GM21423 (cell line): Measurements from ENCODE around the gene SPINK4.
A peak's percentile ranks its signal among the peaks of the same experiment; 100 is the strongest.

Experiments
- ATAC-seq: cut with Tn5 transposase; IDR thresholded peaks from one replicate; pipeline ENCODE4 v1.9.1; 2021; ENCODE audit warnings: mild to moderate bottlenecking, moderate library complexity; ENCODE audit not compliant: unreplicated experiment

SPINK4 gene

DNA sequence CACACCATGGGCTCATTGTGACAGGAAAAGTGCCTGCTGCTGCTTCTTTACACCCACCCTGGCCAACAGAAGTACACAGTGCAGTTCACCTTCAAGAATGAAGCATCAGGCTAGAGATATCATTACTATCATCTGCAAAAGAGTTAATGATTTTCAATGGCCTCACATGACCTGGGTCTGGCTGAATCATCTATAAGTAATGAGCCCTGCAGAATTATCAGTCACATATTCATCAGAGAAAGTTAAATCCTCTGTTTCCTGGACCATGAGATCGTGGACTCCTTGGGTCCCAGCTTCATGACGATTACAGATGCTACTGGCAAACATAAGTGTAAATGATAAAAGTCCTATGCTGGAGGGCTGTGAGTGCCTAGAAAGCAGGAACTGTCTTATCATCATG, 16.3 kb downstream of the SPINK4 start:
- no peak for ATAC-seq

DNA sequence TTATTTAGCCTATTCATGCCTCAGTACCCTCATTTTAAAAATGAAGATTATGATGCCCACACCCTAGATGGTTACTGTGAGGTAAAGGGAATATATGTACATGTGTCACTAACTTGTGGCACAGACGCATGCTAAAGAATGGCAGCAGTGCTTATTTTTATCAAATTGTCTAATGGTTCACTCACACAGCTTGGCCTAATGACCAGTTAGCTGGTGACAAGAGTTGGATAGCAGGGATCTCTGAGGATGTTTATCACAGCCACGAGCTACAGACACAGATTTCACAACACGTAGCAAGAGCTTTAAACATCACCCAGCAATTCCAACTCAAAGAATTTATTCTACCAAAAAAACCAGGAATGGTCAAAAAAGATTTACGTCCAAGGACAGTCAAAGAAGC, 17.3 kb downstream of the SPINK4 start:
- no peak for ATAC-seq

GRCh38 chr9:33260372-33260771, 20.4 kb downstream of the SPINK4 start:
- ATAC-seq = no peak

DNA sequence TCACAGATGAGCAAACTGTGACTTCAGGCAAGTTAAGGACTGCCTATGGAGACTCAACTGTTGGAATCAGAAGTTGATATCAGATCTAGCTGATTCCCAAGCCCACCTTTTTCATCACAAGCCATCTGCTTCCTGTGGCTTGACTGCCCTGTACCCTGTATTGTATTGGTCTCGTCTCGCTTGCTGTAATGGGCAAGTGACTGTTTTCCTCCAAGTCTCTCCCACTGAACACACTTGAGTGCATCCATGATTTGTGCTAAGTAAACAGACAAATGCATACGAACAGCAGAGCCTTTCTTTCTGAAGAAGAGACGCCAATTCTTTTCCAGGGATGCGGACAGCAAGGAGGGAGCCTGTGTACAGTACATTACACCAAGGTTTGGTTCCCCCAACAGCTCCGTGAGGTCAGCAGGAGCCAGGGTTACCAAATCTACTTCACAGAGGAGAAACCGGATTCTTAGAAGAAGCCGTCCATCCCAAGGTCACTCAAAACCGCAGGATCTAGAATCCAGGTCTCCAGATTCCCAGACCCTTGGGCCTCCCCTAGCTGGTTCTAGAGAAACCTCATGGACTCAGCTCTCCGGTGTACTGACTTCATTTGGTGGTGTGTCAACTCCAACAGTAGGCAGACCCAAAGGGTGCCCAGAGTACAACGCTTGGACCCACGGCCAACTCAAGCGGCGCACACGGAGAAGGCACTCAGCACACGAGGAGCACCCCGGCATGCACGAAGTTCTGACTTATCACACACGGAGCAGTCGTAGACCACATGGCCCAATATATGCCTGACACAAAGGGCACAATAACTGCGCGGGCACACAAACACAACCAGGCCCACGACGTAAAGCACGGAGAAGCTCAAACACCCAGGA, 23.4 kb downstream of the SPINK4 start:
- ATAC-seq = no peak

DNA sequence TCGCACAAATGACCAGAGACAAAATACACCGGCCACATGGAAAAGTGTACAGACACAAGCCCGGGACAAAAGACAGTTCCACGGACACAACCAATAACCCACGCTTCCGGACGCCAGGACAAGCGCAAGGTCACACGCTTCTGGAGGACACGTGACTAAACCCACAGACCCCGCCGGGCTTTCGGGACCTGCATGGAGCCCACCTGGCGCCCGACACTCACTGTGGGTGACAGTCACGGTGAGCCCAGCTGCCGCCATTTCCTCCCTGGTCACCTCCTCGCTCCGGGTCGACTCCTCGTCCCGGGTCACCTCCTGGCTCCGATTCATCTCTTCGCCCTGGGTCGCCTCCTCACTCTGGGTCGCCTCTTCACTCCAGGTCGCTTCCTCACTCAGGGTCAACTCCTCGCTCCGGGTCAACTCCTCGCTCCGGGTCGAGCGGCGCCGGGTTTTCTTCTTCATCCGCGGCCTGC, 24.1 kb downstream of the SPINK4 start:
- peak; percentile 24 for ATAC-seq

DNA sequence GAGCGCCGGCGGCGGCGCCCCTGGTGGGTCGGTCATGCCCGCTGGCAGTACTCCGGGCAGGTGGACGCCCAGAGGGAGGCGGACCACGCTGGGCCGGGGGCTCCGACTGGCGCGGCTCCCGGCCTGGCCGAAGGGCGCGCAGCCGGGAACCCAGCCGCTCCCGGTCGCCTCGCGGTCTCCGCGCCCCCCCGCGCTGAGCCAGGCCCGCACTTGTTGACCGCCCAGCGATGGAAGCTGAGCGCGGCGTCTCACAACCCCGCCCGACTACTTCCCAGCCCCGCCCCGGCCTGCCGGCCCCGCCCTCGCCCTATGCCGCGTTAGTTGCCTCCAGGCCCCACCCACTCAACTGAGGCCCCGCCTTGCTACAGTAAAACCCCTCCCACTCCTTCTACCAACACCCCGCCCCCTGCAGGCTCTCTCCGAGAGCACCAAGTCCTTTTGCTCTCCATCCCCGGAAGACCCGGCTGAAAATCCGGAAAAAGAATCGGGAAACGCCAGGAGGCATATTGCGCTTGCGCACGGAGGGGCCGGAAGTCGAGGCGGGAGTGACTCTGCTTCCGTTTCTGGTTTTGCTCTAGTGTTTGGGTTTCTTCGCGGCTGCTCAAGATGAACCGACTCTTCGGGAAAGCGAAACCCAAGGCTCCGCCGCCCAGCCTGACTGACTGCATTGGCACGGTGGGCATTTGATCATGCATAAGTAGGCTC, 24.7 kb downstream of the SPINK4 start, which contains the start of the genes BAG1 and CHMP5:
Gene BAG1, minus strand, starts transcription at position 236 of the 705 bp plus-strand sequence.
Gene CHMP5, plus strand, starts transcription at position 577 of the 705 bp plus-strand sequence. Its CDS starts 30 bp downstream, at position 607.
- ATAC-seq = peak; percentile 89

- ATAC-seq = no peak
Observed at GRCh38 chr9:33265211-33265865, 25.4 kb downstream of the SPINK4 start.

DNA sequence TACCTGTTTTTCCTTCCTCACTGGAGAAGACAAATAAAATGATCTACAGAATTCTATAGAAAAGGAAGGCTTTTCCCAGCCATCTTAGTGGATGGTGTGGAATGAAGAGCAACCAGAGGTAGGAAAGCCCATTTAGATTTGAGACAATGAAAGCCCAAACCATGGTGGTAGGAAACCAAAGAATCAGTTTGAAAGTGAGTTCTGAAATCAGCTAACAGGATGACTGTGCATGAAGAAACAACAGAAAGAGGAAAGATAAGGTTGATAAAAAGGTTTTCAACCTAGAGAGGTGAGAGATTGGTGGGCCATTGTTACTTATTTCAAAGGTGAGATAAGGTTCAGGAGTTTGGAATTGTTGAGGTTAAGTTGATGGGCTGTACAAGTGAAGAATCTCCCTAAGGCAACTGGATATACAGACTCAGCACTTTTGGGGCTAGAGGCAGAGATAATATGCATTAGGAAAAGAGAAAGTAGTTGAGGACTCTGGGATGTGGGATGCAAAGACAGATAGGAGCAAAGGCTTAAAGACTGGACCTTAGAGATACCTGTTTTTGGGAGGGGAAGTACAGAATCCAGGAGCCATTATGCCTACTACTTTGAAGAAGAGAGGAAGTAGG, 27.3 kb downstream of the SPINK4 start:
- no peak for ATAC-seq

GRCh38 chr9:33270146-33270545, 30.2 kb downstream of the SPINK4 start:
- no peak for ATAC-seq

DNA sequence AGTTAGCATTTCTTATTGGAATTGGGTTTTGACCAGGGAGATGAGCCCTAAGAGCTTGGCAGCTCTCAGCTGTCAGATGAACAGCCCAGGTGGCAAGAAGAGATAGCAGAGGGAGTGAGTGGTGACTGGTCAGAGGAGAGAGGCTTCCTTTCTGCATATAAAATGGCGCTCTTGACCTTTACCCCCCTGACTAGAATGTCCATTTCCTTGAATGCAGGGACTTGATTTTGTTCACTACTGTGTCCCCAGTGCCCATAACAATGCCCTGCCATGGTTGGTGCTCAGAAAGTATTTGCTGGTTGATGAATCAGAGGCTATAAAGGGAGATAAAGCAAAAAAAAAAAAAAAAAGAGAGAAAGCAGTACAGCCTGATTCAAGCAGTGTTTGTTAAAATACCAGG, 32.1 kb downstream of the SPINK4 start:
- ATAC-seq = no peak

DNA sequence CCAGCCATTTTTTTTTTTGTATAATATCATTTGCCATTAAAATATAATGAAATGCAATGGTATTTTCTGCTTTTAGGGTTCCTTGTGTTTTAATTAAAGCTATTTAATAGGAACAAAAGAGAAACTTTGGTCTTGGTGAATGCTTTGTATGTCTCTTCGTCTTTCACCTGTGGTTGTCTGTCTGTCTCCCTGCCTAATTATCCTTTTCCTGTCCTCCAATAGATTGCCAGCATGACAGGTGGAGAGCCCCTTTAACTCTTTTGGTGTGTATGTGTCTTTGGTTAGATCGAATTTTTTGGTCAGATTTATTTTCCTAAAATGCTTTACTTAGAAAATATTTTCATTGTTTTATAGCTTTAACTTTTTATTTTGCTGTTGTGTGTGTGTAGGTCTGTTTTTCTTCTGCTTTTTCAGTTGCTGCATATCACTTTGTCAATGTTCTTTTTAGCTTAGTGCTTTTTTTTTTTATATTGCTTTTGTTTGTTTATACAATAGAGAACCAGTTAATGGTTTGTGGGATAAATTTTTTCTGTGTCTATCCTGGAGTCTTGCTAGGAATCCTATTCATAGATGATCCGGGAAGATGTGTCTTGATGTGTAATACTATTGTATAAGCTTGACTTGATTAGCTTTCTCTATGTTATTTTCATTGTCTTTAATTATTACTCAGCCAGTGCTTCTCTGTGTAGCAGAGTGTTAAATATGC, 33.5 kb downstream of the SPINK4 start:
- no peak for ATAC-seq

DNA sequence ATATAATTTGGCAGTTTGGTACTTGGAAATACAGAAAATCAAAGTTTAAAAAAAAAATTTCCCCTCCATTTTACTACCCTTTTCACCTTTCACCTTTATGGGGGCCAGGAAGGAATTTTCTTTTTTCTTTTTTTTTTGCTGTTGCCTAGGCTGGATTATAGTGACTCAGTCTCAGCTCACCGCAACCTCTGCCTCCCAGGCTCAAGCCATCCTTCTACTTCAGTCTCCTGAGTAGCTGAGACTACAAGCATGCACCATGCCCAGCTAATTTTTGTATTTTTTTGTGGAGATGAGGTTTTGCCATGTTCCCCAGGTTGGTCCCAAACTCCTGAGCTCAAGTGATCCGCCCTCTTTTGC, 34.0 kb downstream of the SPINK4 start:
- no peak for ATAC-seq

DNA sequence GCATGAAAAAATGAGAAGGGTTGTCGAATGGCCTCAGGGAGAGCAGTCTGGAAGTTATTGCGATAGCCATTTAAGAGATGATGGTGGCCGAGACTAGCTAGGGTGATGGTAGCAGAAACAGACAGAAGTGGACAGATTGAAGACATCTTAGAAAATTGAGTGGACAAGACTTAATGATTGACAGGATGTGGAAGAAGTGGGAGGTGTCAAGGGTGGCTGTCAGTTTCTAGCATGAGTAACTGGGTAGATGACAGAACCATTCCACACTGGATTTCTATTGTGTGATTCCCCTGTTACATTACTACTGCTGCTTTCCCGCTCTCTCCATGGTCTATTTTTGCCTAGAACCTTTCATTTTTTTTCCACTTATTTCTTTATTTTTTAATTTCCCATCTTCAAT, 37.5 kb downstream of the SPINK4 start:
- ATAC-seq = no peak

- ATAC-seq = no peak
Observed at GRCh38 chr9:33285502-33285901, 45.5 kb downstream of the SPINK4 start.

DNA sequence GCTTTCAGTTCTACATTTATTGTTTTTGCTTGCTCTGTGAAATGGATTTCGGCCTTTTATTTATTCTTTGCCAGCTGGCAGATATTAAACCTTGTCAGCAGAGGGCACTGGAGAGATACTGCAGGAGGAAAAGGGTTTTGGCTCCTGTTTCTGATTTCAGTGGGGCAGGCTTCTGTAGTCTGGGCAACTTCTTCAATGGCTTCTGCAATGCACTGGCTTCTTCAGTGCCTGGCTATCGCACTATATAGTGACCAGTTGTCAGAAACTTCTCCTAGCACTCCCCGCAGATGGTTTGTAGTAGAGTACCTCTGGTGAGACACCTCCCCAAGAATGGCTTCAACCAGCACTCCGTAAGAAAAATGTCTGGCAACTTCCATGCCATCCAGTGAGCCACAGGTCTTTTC, 47.1 kb downstream of the SPINK4 start:
- no peak for ATAC-seq

- no peak for ATAC-seq
Observed at GRCh38 chr9:33288235-33288634, 48.3 kb downstream of the SPINK4 start.

DNA sequence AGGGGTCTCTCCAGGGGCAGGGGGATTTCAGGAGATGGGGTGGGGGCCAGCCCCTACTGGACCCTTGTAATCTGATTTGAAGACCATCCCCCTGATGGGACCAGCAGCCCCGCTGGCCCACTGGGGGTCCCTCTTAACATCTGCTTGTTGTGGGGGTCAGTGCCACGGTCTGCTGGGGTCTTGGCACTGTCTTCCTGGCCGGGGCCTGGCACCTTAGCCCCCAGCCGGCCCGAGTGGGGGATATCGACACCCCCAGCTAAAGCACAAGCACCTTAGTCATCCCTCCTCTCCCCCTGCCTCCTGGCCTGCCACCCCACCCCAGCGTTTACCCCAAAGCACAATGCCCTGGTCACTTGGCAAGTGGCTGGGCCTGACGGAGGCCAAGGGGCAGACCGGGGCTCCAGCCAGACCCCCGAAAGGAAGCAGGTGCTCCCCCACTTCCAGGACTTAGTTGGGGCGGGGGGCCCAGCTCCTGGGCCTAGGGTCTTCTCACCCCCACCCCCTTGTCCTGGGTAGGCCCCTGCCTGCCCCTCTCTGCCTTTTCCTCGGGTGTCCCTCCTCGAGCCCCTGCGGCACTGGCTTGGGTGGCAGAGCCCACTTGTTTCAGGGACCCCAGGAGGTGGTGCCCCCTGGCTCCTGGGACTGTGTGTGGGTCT, 49.0 kb downstream of the SPINK4 start:
- no peak for ATAC-seq

GRCh38 chr9:33289496-33289895, 49.5 kb downstream of the SPINK4 start:
- ATAC-seq = no peak

DNA sequence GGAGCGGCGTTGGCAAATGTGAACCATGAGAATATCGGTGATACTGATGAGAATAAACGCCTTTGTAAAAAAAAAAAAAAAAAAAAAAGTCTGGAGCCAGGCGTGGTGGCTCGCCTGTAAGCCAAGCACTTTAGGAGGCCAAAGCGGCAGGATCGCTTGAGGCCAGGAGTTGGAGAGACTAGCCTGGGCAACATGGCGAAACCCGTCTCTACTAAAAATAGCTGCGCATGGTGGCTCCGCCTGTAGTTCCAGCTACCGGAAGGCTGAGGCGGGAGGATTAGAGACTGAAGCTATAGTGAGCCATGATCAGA, 49.9 kb downstream of the SPINK4 start:
- no peak for ATAC-seq
